IMR-90 (cell line): ENCODE measurements around the gene ADAMTS13.

Experiments
- CEBPB ChIP-seq: IDR thresholded peaks from 2 replicates; pipeline ENCODE4 v1.6.1; 2012; ENCODE audit warnings: low read depth, low read length, improper control_type of control experiment
- FOS ChIP-seq: fragments of 150-350 bp; IDR thresholded peaks from 2 replicates; pipeline ENCODE4 v1.6.1; 2016; ENCODE audit warnings: low read depth, low read length
- MAFK ChIP-seq: IDR thresholded peaks from 2 replicates; pipeline ENCODE4 v1.6.1; 2012; ENCODE audit warnings: low read depth, low read length, improper control_type of control experiment
- POLR2A ChIP-seq: IDR thresholded peaks from 2 replicates; pipeline ENCODE4 v1.6.1; 2012; ENCODE audit warnings: mild to moderate bottlenecking, low read depth, low read length
- RAD21 ChIP-seq: IDR thresholded peaks from 2 replicates; pipeline ENCODE4 v1.6.1; 2012; ENCODE audit warnings: low read length, improper control_type of control experiment
- RCOR1 ChIP-seq: IDR thresholded peaks from 2 replicates; pipeline ENCODE4 v1.6.1; 2012; ENCODE audit warnings: mild to moderate bottlenecking, low read length, improper control_type of control experiment; ENCODE audit not compliant: insufficient replicate concordance
- SMC3 ChIP-seq: fragments of 150-350 bp; IDR thresholded peaks from 2 replicates; pipeline ENCODE4 v1.6.1; 2016; ENCODE audit warnings: low read depth, mild to moderate bottlenecking, antibody characterized with exemption, low read length, moderate library complexity
- USF2 ChIP-seq: fragments of 150-350 bp; IDR thresholded peaks from 2 replicates; pipeline ENCODE4 v1.6.1; 2017; ENCODE audit warnings: mild to moderate bottlenecking, antibody characterized with exemption, low read length, low read depth
- TF ChIP-seq, protein P1 (sequence below): conservative IDR thresholded peaks from 2 replicates; pipeline ENCODE4 v1.5.1; 2012; ENCODE audit warnings: mild to moderate bottlenecking, low read depth, low read length, improper control_type of control experiment

- TF ChIP-seq FOS (no peak), MAFK (no peak), RAD21 (no peak), POLR2A (no peak), CEBPB (no peak), SMC3 (no peak), RCOR1 (no peak), USF2 (no peak)
- TF ChIP-seq, protein P1, sequence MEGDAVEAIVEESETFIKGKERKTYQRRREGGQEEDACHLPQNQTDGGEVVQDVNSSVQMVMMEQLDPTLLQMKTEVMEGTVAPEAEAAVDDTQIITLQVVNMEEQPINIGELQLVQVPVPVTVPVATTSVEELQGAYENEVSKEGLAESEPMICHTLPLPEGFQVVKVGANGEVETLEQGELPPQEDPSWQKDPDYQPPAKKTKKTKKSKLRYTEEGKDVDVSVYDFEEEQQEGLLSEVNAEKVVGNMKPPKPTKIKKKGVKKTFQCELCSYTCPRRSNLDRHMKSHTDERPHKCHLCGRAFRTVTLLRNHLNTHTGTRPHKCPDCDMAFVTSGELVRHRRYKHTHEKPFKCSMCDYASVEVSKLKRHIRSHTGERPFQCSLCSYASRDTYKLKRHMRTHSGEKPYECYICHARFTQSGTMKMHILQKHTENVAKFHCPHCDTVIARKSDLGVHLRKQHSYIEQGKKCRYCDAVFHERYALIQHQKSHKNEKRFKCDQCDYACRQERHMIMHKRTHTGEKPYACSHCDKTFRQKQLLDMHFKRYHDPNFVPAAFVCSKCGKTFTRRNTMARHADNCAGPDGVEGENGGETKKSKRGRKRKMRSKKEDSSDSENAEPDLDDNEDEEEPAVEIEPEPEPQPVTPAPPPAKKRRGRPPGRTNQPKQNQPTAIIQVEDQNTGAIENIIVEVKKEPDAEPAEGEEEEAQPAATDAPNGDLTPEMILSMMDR = no peak
Measured at GRCh38 chr9:133400292-133400691, 21.9 kb upstream of the ADAMTS13 start.
